HFFc6 (cell line): ENCODE data around the gene CITED2. TPM values are rescaled to one million over a fixed set of nuclear protein-coding genes. Genes with fewer than 3 reads are reported as not detected.
"Not testable (repeated sequence)": the region's sequence is repeated elsewhere in the genome, so short reads cannot be mapped to it uniquely, and the experiment has no call there.

ENCODE experiments used
- DNase-seq: peaks from one replicate; pipeline ENCODE4 v3.0.0-alpha.2; 2018
- H3K27ac Mint-ChIP-seq: 2 replicates; pipeline ENCODE4 v1.8.0; 2020; ENCODE audit warnings: mild to moderate bottlenecking, mixed read lengths
- H3K27me3 Mint-ChIP-seq: 2 replicates; pipeline ENCODE4 v1.8.0; 2021; ENCODE audit warnings: mild to moderate bottlenecking, moderate library complexity, mixed read lengths; ENCODE audit not compliant: insufficient read depth
- H3K36me3 Mint-ChIP-seq: 2 replicates; pipeline ENCODE4 v1.8.0; 2021; ENCODE audit warnings: low read depth, mixed read lengths
- H3K4me1 Mint-ChIP-seq: 2 replicates; pipeline ENCODE4 v1.8.0; 2020; ENCODE audit warnings: low read depth, mixed read lengths
- H3K4me3 Mint-ChIP-seq: 2 replicates; pipeline ENCODE4 v1.8.0; 2020; ENCODE audit warnings: mild to moderate bottlenecking, moderate library complexity, mixed read lengths
- H3K9me3 Mint-ChIP-seq: 2 replicates; pipeline ENCODE4 v1.8.0; 2020; ENCODE audit warnings: mild to moderate bottlenecking, mixed read lengths
- total RNA-seq, 6 experiments: library from RNA; stranded (reverse); fragmentation: NEBNext Ultra II Directional; extraction: Animal tissue kit (Norgen Biotek cat#: 25700); gene quantifications; 2 replicates in 1 of 6; 3 replicates in 5 of 6; pipeline ENCODE4 v1.2.3, GENCODE V29; 2021
- TF ChIP-seq, protein P1 (sequence below): fragments of 200-600 bp; sonication (generic); IDR thresholded peaks from 2 replicates; pipeline ENCODE4 v1.5.0; 2021; ENCODE audit warnings: antibody characterized with exemption, mild to moderate bottlenecking

The CITED2 gene
- total RNA-seq, 6 experiments from 2014 or later = 1,147 to 1,717 (median 1,616) TPM

DNA sequence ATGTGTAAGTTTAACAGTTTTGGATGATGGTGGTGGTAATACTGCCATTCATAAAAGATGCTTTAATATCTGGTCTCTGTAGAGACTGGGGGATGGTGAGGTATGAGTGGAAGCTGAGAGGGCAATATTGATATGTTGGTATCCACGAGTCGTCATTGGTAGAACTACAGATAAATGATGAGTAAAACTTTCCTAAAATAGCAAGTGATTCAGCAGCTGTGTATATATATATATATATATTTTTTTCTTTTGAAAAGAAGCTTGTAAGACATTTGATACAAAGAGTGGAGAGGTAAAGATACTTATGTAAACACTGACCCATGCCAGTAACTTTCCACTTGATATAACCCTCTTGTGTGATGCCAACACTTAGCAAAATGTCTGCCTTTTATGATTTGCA, 41.7 kb upstream of the CITED2 start:
- no peaks in the 10 kb centered on the region; the same call in 1 of the 2 replicates for H3K27me3 Mint-ChIP-seq
- H3K4me3 Mint-ChIP-seq = no peak overlapping the region
- H3K4me1 Mint-ChIP-seq = peaks cover 35% of the 10 kb centered on the region
- TF ChIP-seq, protein P1, sequence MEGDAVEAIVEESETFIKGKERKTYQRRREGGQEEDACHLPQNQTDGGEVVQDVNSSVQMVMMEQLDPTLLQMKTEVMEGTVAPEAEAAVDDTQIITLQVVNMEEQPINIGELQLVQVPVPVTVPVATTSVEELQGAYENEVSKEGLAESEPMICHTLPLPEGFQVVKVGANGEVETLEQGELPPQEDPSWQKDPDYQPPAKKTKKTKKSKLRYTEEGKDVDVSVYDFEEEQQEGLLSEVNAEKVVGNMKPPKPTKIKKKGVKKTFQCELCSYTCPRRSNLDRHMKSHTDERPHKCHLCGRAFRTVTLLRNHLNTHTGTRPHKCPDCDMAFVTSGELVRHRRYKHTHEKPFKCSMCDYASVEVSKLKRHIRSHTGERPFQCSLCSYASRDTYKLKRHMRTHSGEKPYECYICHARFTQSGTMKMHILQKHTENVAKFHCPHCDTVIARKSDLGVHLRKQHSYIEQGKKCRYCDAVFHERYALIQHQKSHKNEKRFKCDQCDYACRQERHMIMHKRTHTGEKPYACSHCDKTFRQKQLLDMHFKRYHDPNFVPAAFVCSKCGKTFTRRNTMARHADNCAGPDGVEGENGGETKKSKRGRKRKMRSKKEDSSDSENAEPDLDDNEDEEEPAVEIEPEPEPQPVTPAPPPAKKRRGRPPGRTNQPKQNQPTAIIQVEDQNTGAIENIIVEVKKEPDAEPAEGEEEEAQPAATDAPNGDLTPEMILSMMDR = no peak
- H3K36me3 Mint-ChIP-seq = peaks cover 4% of the 10 kb centered on the region; the same call in 1 of the 2 replicates
- DNase-seq = no peak
- no peaks in the 10 kb centered on the region for H3K9me3 Mint-ChIP-seq
- peak overlapping the region; percentile 52 for H3K27ac Mint-ChIP-seq

DNA sequence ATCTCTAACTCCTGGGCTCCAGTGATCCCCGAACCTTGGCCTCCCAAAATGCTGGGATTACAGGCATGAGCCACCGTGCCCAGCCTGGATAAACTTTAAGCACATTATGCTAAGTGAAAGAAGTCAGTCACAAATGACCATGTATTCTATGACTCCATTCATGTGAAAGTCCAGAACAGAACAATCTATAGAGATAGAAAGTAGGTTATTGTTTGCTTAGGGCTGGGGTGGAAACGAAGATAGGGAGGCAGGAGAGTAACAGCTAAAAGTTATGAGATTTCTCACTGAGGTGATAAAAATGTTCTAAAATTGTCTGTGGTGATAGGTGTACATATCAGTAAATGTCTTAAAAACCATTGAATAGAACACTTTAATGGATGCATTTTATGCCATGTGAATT, 40.9 kb upstream of the CITED2 start:
- H3K9me3 Mint-ChIP-seq = no peaks in the 10 kb centered on the region
- DNase-seq = no peak
- H3K27me3 Mint-ChIP-seq = no peaks in the 10 kb centered on the region; the same call in 1 of the 2 replicates
- H3K27ac Mint-ChIP-seq = no peak overlapping the region
- no peak overlapping the region for H3K4me3 Mint-ChIP-seq
- H3K4me1 Mint-ChIP-seq = peaks cover 35% of the 10 kb centered on the region
- TF ChIP-seq, protein P1 = no peak
- peaks cover 4% of the 10 kb centered on the region; the same call in 1 of the 2 replicates for H3K36me3 Mint-ChIP-seq

DNA sequence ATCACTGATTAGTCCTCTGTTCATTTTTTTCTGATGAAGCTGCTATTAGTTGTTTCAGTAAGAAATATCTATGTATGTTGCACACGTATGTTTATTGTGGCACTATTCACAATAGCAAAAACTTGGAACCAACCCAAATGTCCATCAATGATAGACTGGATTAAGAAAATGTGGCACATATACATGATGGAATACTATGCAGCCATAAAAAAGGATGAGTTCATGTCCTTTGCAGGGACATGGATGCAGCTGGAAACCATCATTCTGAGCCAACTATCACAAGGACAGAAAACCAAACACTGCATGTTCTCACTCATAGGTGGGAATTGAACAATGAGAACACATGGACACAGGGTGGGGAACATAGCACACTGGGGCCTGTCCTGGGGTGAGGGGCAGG, 37.7 kb upstream of the CITED2 start:
- DNase-seq, H3K4me3 Mint-ChIP-seq, H3K27me3 Mint-ChIP-seq, H3K36me3 Mint-ChIP-seq, H3K27ac Mint-ChIP-seq, H3K9me3 Mint-ChIP-seq: not testable (repeated sequence)
- H3K4me1 Mint-ChIP-seq = peaks cover 44% of the 10 kb centered on the region

DNA sequence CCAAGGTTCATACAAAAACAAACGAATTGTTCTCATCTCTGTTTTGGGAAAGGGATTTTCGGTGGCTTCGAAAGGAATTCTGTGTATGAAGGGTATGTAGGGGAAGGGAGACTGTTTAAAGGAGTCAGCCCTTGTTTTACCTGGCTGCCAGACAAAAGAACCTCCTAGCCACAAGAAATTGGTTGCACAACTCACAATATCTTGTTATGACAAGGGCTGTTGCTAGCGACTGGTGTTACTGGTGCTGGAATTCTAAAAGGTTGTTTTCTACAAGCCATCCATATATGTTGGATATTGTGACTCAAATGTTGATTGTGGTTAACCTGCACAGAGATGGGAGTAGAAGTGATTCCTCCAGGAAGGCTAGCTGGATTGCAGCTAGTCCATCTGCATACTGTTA, 34.6 kb upstream of the CITED2 start:
- TF ChIP-seq, protein P1 = no peak
- H3K4me1 Mint-ChIP-seq = peaks cover 36% of the 10 kb centered on the region
- peak overlapping the region; percentile 2; the same call in 1 of the 2 replicates for H3K4me3 Mint-ChIP-seq
- H3K27me3 Mint-ChIP-seq = no peaks in the 10 kb centered on the region; the same call in 1 of the 2 replicates
- H3K9me3 Mint-ChIP-seq = no peaks in the 10 kb centered on the region
- H3K27ac Mint-ChIP-seq = peak overlapping the region; percentile 86
- DNase-seq = peak; percentile 57
- peaks cover 4% of the 10 kb centered on the region; the same call in 1 of the 2 replicates for H3K36me3 Mint-ChIP-seq

DNA sequence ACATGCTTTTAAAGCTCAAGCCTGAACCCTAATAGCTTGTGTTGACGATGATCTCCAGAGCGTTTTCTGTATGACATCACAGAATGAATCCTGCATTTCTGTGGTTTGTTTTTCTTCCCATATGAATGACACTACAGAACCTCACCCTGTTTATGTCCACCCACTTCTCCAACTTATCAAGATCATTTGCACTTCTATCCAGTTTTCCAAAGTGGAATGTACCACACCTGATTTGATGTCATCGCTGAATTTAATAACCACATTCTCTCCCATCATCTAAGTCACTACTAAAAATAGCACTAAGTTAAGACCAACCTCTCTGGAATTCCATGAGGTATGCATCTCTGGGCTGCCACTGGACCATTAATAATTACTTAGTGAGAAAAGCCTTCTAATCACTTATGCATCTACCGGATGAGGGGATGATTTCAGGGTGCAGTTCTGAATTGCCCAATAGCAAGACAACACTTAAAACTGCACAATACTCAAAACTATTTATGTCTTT, 33.3 kb upstream of the CITED2 start:
- DNase-seq = peak; percentile 100
- H3K27ac Mint-ChIP-seq = peak overlapping the region; percentile 86
- H3K4me1 Mint-ChIP-seq = peaks cover 47% of the 10 kb centered on the region
- no peaks in the 10 kb centered on the region for H3K9me3 Mint-ChIP-seq
- H3K27me3 Mint-ChIP-seq = no peaks in the 10 kb centered on the region; the same call in none of the 2 replicates
- TF ChIP-seq, protein P1 = no peak
- H3K36me3 Mint-ChIP-seq = peaks cover 4% of the 10 kb centered on the region; the same call in 1 of the 2 replicates
- peak overlapping the region; percentile 56 for H3K4me3 Mint-ChIP-seq

DNA sequence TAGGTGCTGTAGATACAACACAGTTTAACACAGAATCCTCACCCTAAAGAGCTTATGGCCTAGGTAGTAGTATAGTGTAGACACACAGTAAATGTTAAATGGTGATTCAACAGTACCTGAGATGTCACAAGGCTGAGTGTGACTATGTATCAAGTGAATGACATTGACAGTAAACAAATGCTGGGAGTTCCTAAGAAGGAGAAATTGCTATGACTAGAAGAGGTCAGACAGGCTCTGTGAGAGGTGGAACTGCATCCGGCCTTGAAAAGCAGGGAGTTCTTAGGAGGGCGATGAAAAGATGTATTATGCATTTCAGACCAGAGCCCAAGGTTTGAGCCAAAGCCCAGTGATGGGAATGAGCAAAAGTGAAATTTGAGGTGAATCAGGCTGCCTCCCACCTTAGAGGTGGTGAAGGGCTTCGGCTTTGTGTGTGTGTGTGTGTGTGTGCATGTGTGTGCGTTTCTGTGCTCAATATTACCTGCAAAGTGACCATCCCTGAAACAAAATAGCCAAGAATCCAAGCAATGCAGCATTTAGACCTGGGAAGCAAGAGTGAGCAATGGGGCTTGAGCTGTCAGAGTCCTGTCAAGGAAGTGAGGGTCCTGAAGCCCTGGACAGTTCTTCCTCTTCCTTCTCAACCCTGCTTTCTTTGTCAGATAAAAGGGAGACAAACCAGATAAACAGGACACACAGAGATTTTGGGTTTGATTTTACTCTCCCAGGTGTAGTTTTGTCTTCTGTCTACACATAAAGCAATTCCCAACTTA, 32.3 kb upstream of the CITED2 start:
- H3K27ac Mint-ChIP-seq = peak overlapping the region; percentile 86
- H3K27me3 Mint-ChIP-seq = no peaks in the 10 kb centered on the region; the same call in 1 of the 2 replicates
- peaks cover 51% of the 10 kb centered on the region for H3K4me1 Mint-ChIP-seq
- no peaks in the 10 kb centered on the region for H3K9me3 Mint-ChIP-seq
- H3K4me3 Mint-ChIP-seq = peak overlapping the region; percentile 56
- DNase-seq = no peak
- TF ChIP-seq, protein P1 = no peak
- H3K36me3 Mint-ChIP-seq = peaks cover 4% of the 10 kb centered on the region; the same call in 1 of the 2 replicates
